Right cardiac atrium (tissue), 5 donors: ENCODE data around the gene DGKE. TPM values are rescaled to one million over a fixed set of nuclear protein-coding genes. Genes with fewer than 3 reads are reported as not detected.

Source experiments
- ATAC-seq, 2 donors: fragments of 200-7000 bp; cut with Tn5 transposase; one replicate each; pipeline versions ENCODE4 v1.8.0 to v1.9.1; 2020; ENCODE audit warnings: moderate library complexity in 2 of 2, mild to moderate bottlenecking in 1 of 2
- DNase-seq, 3 donors: peaks; one replicate each; pipeline ENCODE4 v3.0.0-alpha.2; 2020
- H3K27ac ChIP-seq: one replicate; pipeline ENCODE4 v1.5.1; 2013; ENCODE audit warnings: mild to moderate bottlenecking, low read length, control low read depth, moderate library complexity
- H3K27me3 ChIP-seq: one replicate; pipeline ENCODE4 v1.6.1; 2013; ENCODE audit not compliant: control insufficient read depth, insufficient read depth
- H3K4me1 ChIP-seq: one replicate; pipeline ENCODE4 v1.6.1; 2013; ENCODE audit warnings: low read length; ENCODE audit not compliant: control insufficient read depth, insufficient read depth
- H3K4me3 ChIP-seq: one replicate; pipeline ENCODE4 v1.5.1; 2013; ENCODE audit warnings: low read length, control low read depth
- H3K9me3 ChIP-seq: one replicate; pipeline ENCODE4 v1.6.1; 2013; ENCODE audit warnings: low read length; ENCODE audit not compliant: control insufficient read depth
- WGBS: extraction: QIAGEN DNeasy Blood & Tissue Kit; methylation state at CpG from one replicate; pipeline ENCODE4 v1.1.7; 2013; 5-methylcytosine and 5-hydroxymethylcytosine counted together
- intact Hi-C, 4 donors: fragments of 100-400 bp; cut with DNase I; formaldehyde crosslinking; loops; one replicate each; pipeline versions ENCODE4 v1.11.0 to v1.14.0; 2022 to 2023
- polyA plus RNA-seq: library from polyadenylated mRNA; stranded (reverse); fragments of 200-250 nt; gene quantifications from one replicate; pipeline ENCODE4 v1.2.3, GENCODE V29; 2013
- total RNA-seq, 4 donors: library from RNA; stranded (reverse); fragmentation: NEBNext Ultra II Directional; extraction: Animal tissue kit (Norgen Biotek cat#: 25700); gene quantifications; one replicate each; pipeline ENCODE4 v1.2.1, GENCODE V29; 2021
- donor health status: healthy with polysubstance abuse.
- donor health status: DM: no; HTN: yes; CAD: no.
- donor health status: DM: no; HTN: no; CAD: no.
- donor health status: DM: no; HTN: yes; CAD: no; lungs with severe emphysema.
- donor health status: DM: yes; HTN: yes; CAD: no.

DGKE gene
- total and polyA plus RNA-seq, 5 donors: 2.4 to 6.0 (median 5.6) TPM

GRCh38 chr17:56815711-56816110 lies 18.2 kb upstream of the DGKE start:
- DNase-seq (no peak), ATAC-seq (no peak)
- WGBS: 72% methylated on average over 6 of the region's 6 CpGs
- no peak overlapping the region for H3K27ac ChIP-seq
- H3K4me1 ChIP-seq: no peaks in the 10 kb centered on the region
- no peaks in the 10 kb centered on the region for H3K9me3 ChIP-seq
- no peaks in the 10 kb centered on the region for H3K27me3 ChIP-seq
- no peak overlapping the region for H3K4me3 ChIP-seq
- intact Hi-C loops: no loop called here

GRCh38 chr17:56817066-56817465 lies 16.9 kb upstream of the DGKE start:
- intact Hi-C loops: no loop called here
- Histone ChIP-seq H3K4me3 (no peak overlapping the region), H3K4me1 (no peaks in the 10 kb centered on the region), H3K9me3 (no peaks in the 10 kb centered on the region), H3K27me3 (no peaks in the 10 kb centered on the region), H3K27ac (no peak overlapping the region)
- DNase-seq: no peak
- no peak for ATAC-seq

GRCh38 chr17:56819030-56819429 lies 14.9 kb upstream of the DGKE start:
- DNase-seq (no peak), ATAC-seq (no peak)
- H3K4me3 ChIP-seq: no peak overlapping the region
- intact Hi-C loops: loop anchor here in 1 of 4 donors (2.0 kb wide), 1 partner anchor 122 kb away; no protein-coding TSS in a partner anchor
- WGBS: 92% methylated on average over 2 of the region's 2 CpGs
- no peaks in the 10 kb centered on the region for H3K27me3 ChIP-seq
- no peak overlapping the region for H3K27ac ChIP-seq
- H3K4me1 ChIP-seq: no peaks in the 10 kb centered on the region
- H3K9me3 ChIP-seq: no peaks in the 10 kb centered on the region

GRCh38 chr17:56819431-56820145 lies 14.4 kb upstream of the DGKE start:
- Histone ChIP-seq H3K9me3 (no peaks in the 10 kb centered on the region), H3K4me1 (no peaks in the 10 kb centered on the region), H3K27ac (no peak overlapping the region), H3K4me3 (no peak overlapping the region), H3K27me3 (no peaks in the 10 kb centered on the region)
- ATAC-seq: peak; percentile 69 to 77
- peak in 1 of 3 donors; percentile 64 for DNase-seq
- 21% methylated on average over 14 of the region's 14 CpGs for WGBS
- intact Hi-C loops: loop anchor here (2.0 to 10.0 kb wide), 3 partner anchors 115 to 121 kb away; no protein-coding TSS in a partner anchor

GRCh38 chr17:56820207-56820606 lies 13.7 kb upstream of the DGKE start:
- WGBS: 82% methylated on average over 10 of the region's 10 CpGs
- no peaks in the 10 kb centered on the region for H3K9me3 ChIP-seq
- H3K4me3 ChIP-seq: no peak overlapping the region
- no peak overlapping the region for H3K27ac ChIP-seq
- ATAC-seq: no peak
- no peaks in the 10 kb centered on the region for H3K27me3 ChIP-seq
- H3K4me1 ChIP-seq: no peaks in the 10 kb centered on the region
- no peak for DNase-seq
- intact Hi-C loops: loop anchor here in 3 of 4 donors (5.0 to 10.0 kb wide), 2 partner anchors 115 to 117 kb away; no protein-coding TSS in a partner anchor

- Histone ChIP-seq H3K27ac (peak overlapping the region; percentile 80), H3K9me3 (no peaks in the 10 kb centered on the region), H3K27me3 (no peaks in the 10 kb centered on the region), H3K4me1 (no peaks in the 10 kb centered on the region), H3K4me3 (no peak overlapping the region)
- 86% methylated on average over 3 of the region's 3 CpGs for WGBS
- DNase-seq (no peak), ATAC-seq (no peak)
- intact Hi-C loops: loop anchor here in 3 of 4 donors (5.0 to 10.0 kb wide), 2 partner anchors 113 to 115 kb away; no protein-coding TSS in a partner anchor
Measured at GRCh38 chr17:56821847-56822534, 12.0 kb upstream of the DGKE start.

- intact Hi-C loops: loop anchor here in 3 of 4 donors (5.0 to 10.0 kb wide), 2 partner anchors 112 to 115 kb away; no protein-coding TSS in a partner anchor
Measured at GRCh38 chr17:56822725-56823124, 11.2 kb upstream of the DGKE start.

GRCh38 chr17:56823848-56824247 lies 10.1 kb upstream of the DGKE start:
- H3K9me3 ChIP-seq: no peaks in the 10 kb centered on the region
- no peak overlapping the region for H3K27ac ChIP-seq
- no peaks in the 10 kb centered on the region for H3K4me1 ChIP-seq
- ATAC-seq (no peak), DNase-seq (no peak)
- WGBS: 66% methylated on average over 2 of the region's 2 CpGs
- no peaks in the 10 kb centered on the region for H3K27me3 ChIP-seq
- intact Hi-C loops: loop anchor here in 3 of 4 donors (5.0 to 10.0 kb wide), 2 partner anchors 111 to 113 kb away; no protein-coding TSS in a partner anchor
- H3K4me3 ChIP-seq: no peak overlapping the region

More at GRCh38 chr17:56822725-56823124, 11.2 kb upstream of the DGKE start:
- Histone ChIP-seq H3K9me3 (no peaks in the 10 kb centered on the region), H3K27me3 (no peaks in the 10 kb centered on the region), H3K4me3 (no peak overlapping the region), H3K27ac (peak overlapping the region; percentile 50), H3K4me1 (no peaks in the 10 kb centered on the region)
- peak; percentile 78 to 90 for ATAC-seq
- peak; percentile 22 to 68 (median 67) for DNase-seq
- WGBS: 47% methylated on average over 5 of the region's 5 CpGs

- WGBS: 100% methylated on average over 1 of the region's 1 CpG
- Histone ChIP-seq H3K9me3 (no peaks in the 10 kb centered on the region), H3K27me3 (no peaks in the 10 kb centered on the region), H3K4me1 (no peaks in the 10 kb centered on the region), H3K4me3 (no peak overlapping the region), H3K27ac (no peak overlapping the region)
- ATAC-seq (no peak), DNase-seq (no peak)
- intact Hi-C loops: loop anchor here in 3 of 4 donors (5.0 to 10.0 kb wide), 2 partner anchors 110 to 113 kb away; no protein-coding TSS in a partner anchor
Measured at GRCh38 chr17:56824503-56824902, 9.4 kb upstream of the DGKE start.

- no peak overlapping the region for H3K4me3 ChIP-seq
Measured at GRCh38 chr17:56826611-56827414, 7.1 kb upstream of the DGKE start.

More at GRCh38 chr17:56826611-56827414, 7.1 kb upstream of the DGKE start:
- intact Hi-C loops: loop anchor here in 2 of 4 donors (10.0 kb wide), 1 partner anchor 108 kb away; no protein-coding TSS in a partner anchor
- ATAC-seq (no peak), DNase-seq (no peak)
- 92% methylated on average over 4 of the region's 4 CpGs for WGBS
- Histone ChIP-seq H3K27me3 (no peaks in the 10 kb centered on the region), H3K27ac (no peak overlapping the region), H3K9me3 (no peaks in the 10 kb centered on the region), H3K4me1 (no peaks in the 10 kb centered on the region)
